Measurements from ENCODE around the gene IDE.
"Not testable (repeated sequence)": the region's sequence is repeated elsewhere in the genome, so short reads cannot be mapped to it uniquely, and the experiment has no call there.

IDE gene

GRCh38 chr10:92574548-92575261 is 812 bp upstream of the IDE start:
- Mint-ChIP-seq H3K4me1 (ENCODE audit: low read depth) (peaks cover 43% of the 10 kb centered on the region), H3K9me3 (no peaks in the 10 kb centered on the region), H3K27ac (peak overlapping the region; percentile 94), H3K36me3 (ENCODE audit: low read depth) (peaks cover 17% of the 10 kb centered on the region), H3K4me3 (peak overlapping the region; percentile 88), H3K27me3 (no peaks in the 10 kb centered on the region)
- intact Hi-C loops (cut with micrococcal nuclease) = loop anchor here (1.0 kb wide), 2 partner anchors 17 to 57 kb away; no protein-coding TSS in a partner anchor

- intact Hi-C loops (cut with micrococcal nuclease) = no loop called here
- no peaks in the 10 kb centered on the region for H3K9me3 Mint-ChIP-seq
- peak overlapping the region; percentile 94 for H3K27ac Mint-ChIP-seq
- H3K4me3 Mint-ChIP-seq = peak overlapping the region; percentile 88
- peaks cover 48% of the 10 kb centered on the region for H3K4me1 Mint-ChIP-seq (ENCODE audit: low read depth)
- H3K27me3 Mint-ChIP-seq = no peaks in the 10 kb centered on the region
- peaks cover 28% of the 10 kb centered on the region for H3K36me3 Mint-ChIP-seq (ENCODE audit: low read depth)
These were observed 649 bp downstream of the IDE start for GRCh38 chr10:92573091-92573797.

DNA sequence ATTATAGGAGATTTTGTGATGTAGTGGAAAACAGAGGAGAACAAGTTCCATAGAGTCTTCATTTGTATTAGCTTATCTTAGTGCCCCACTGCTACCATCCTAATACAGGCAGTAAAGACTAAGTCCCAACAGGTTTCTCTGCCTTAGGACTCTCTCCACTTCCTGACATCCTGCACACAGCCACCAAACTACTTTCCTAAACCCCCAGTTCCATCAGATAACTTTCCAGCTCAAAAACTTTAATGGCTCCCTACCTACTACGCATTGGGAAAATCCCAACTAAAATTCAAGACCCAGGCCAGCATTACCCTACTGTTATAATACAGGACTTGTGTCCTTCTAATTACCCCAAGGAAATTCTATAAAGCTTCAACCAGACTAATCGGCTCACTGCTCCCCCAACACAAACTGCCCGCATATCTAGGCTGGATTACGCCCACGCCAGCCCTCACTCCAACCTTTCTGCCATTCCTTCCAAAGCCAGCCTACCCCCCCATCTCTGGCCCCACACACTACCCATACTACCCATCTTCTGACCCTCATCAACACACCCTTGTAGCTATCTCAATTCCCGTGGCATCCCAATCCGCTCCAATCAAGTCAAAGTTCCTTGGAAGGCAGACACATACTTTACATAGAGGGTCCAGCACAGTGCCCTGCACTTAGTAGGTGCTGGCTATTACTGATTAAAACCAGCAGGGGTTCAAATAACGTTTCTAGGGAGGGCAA is 1.4 kb downstream of the IDE start:
- Mint-ChIP-seq H3K27me3 (no peaks in the 10 kb centered on the region), H3K36me3 (ENCODE audit: low read depth) (peaks cover 35% of the 10 kb centered on the region), H3K4me3 (peak overlapping the region; percentile 88), H3K27ac (peak overlapping the region; percentile 94), H3K9me3 (no peaks in the 10 kb centered on the region), H3K4me1 (ENCODE audit: low read depth) (peaks cover 54% of the 10 kb centered on the region)
- intact Hi-C loops (cut with micrococcal nuclease) = no loop called here

DNA sequence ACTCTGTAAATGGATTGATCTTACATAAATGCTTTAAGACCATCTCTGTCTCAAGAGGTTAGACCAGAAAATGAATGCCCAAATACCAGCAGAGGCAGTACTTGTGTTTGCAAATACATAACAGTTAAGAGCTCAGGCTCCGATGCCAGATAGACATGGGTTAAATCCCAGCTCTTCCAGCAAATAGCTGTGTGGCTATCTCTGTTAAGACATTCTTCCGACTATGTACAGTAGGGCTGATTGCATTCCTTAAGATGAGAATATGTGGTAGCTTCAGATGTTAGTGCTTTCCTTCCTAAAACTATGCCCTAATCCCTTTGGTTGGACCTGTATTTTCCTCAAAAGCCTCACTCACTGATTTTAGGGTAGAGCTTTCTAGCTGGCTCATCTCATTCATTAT is 2.2 kb downstream of the IDE start:
- no peaks in the 10 kb centered on the region for H3K9me3 Mint-ChIP-seq
- no peak overlapping the region for H3K27ac Mint-ChIP-seq
- no peaks in the 10 kb centered on the region for H3K27me3 Mint-ChIP-seq
- no peak overlapping the region for H3K4me3 Mint-ChIP-seq
- intact Hi-C loops (cut with micrococcal nuclease) = no loop called here
- H3K36me3 Mint-ChIP-seq (ENCODE audit: low read depth) = peaks cover 41% of the 10 kb centered on the region
- peaks cover 60% of the 10 kb centered on the region for H3K4me1 Mint-ChIP-seq (ENCODE audit: low read depth)

DNA sequence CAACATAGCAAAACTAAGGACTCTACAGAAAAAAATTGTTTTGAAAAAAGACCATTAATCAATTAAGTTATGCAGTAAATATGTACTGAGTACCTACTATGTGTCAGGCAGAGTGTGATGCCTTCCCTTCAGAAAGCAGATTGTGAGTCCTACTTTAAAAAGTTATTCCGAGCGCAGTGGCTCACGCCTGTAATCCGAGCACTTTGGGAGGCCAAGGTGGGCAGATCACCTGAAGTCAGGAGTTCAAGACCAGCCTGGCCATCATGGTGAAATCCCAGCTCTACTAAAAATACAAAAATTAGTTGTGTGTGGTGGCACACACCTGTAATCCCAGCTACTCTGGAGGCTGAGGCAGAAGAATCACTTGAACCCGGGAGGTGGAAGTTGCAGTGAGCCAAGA is 4.2 kb downstream of the IDE start:
- peaks cover 60% of the 10 kb centered on the region for H3K36me3 Mint-ChIP-seq (ENCODE audit: low read depth)
- intact Hi-C loops (cut with micrococcal nuclease); H3K27ac Mint-ChIP-seq; H3K4me3 Mint-ChIP-seq; H3K9me3 Mint-ChIP-seq; H3K27me3 Mint-ChIP-seq: not testable (repeated sequence)
- H3K4me1 Mint-ChIP-seq (ENCODE audit: low read depth) = peaks cover 56% of the 10 kb centered on the region

DNA sequence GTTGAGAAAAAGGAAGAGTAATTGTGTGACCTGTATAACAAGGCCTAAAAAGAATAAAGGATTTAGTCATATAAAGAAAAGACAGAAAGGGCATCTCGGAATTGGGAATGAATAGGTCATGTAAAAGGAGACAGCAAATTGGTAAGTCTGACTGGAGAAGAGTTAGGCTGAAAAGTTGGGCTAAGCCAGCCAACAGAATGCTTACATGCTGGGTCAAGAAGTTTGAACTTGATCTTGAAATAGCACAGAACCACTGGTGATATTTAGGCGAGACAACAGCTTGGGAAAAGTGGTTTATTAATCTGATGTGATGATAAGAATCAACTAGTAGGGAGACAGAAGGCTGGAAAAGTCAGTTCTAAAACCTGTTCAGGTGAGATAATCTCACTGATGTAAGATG is 4.8 kb downstream of the IDE start:
- Mint-ChIP-seq H3K36me3 (ENCODE audit: low read depth) (peaks cover 63% of the 10 kb centered on the region), H3K4me3 (no peak overlapping the region), H3K27me3 (no peaks in the 10 kb centered on the region), H3K9me3 (no peaks in the 10 kb centered on the region), H3K27ac (no peak overlapping the region), H3K4me1 (ENCODE audit: low read depth) (peaks cover 51% of the 10 kb centered on the region)
- intact Hi-C loops (cut with micrococcal nuclease) = no loop called here

- intact Hi-C loops (cut with micrococcal nuclease) = no loop called here
- Mint-ChIP-seq H3K27me3 (no peaks in the 10 kb centered on the region), H3K27ac (no peak overlapping the region), H3K9me3 (no peaks in the 10 kb centered on the region), H3K4me1 (ENCODE audit: low read depth) (peaks cover 51% of the 10 kb centered on the region), H3K36me3 (ENCODE audit: low read depth) (peaks cover 62% of the 10 kb centered on the region), H3K4me3 (no peak overlapping the region)
These were observed 5.8 kb downstream of the IDE start for GRCh38 chr10:92567952-92568600.

- intact Hi-C loops (cut with micrococcal nuclease) = no loop called here
- Mint-ChIP-seq H3K36me3 (ENCODE audit: low read depth) (peaks cover 83% of the 10 kb centered on the region), H3K4me1 (ENCODE audit: low read depth) (peaks cover 23% of the 10 kb centered on the region), H3K4me3 (no peak overlapping the region), H3K27me3 (no peaks in the 10 kb centered on the region), H3K27ac (no peak overlapping the region), H3K9me3 (no peaks in the 10 kb centered on the region)
These were observed 11.5 kb downstream of the IDE start for GRCh38 chr10:92562424-92562823.

GRCh38 chr10:92559046-92559445 is 14.8 kb downstream of the IDE start:
- Mint-ChIP-seq H3K9me3 (peaks cover 11% of the 10 kb centered on the region), H3K4me3 (no peak overlapping the region), H3K27me3 (no peaks in the 10 kb centered on the region), H3K4me1 (ENCODE audit: low read depth) (peaks cover 13% of the 10 kb centered on the region), H3K36me3 (ENCODE audit: low read depth) (peaks cover 84% of the 10 kb centered on the region), H3K27ac (no peak overlapping the region)
- intact Hi-C loops (cut with micrococcal nuclease) = no loop called here

GRCh38 chr10:92553959-92554358 is 19.9 kb downstream of the IDE start:
- intact Hi-C loops (cut with micrococcal nuclease) = no loop called here
- H3K4me1 Mint-ChIP-seq (ENCODE audit: low read depth) = no peaks in the 10 kb centered on the region
- H3K4me3 Mint-ChIP-seq = no peak overlapping the region
- H3K9me3 Mint-ChIP-seq = peaks cover 21% of the 10 kb centered on the region
- no peaks in the 10 kb centered on the region for H3K27me3 Mint-ChIP-seq
- H3K27ac Mint-ChIP-seq = no peak overlapping the region
- H3K36me3 Mint-ChIP-seq (ENCODE audit: low read depth) = peaks cover 79% of the 10 kb centered on the region

GRCh38 chr10:92552310-92552709 is 21.6 kb downstream of the IDE start:
- Mint-ChIP-seq H3K27me3 (no peaks in the 10 kb centered on the region), H3K4me3 (no peak overlapping the region), H3K27ac (no peak overlapping the region), H3K4me1 (ENCODE audit: low read depth) (no peaks in the 10 kb centered on the region), H3K9me3 (peaks cover 21% of the 10 kb centered on the region), H3K36me3 (ENCODE audit: low read depth) (peaks cover 73% of the 10 kb centered on the region)
- intact Hi-C loops (cut with micrococcal nuclease) = no loop called here

DNA sequence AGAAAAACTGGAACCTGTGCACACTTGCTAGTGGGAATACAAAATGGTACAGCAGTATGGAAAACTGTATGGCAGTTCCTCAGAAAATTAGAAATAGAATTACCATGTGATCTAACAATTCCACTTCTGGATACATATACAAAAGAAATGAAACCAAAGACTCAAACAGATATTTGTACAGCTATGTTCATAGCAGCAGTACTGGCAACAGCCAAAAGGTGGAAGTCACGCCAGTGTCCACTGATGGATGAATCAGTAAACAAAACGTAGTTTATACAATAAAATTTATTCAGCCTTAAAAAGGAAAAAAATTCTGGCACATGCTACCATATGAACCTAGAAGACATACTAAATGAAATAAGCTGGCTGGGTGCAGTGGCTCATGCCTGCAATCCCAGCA is 23.0 kb downstream of the IDE start:
- H3K27me3 Mint-ChIP-seq = no peaks in the 10 kb centered on the region
- H3K36me3 Mint-ChIP-seq (ENCODE audit: low read depth) = peaks cover 62% of the 10 kb centered on the region
- H3K4me3 Mint-ChIP-seq = no peak overlapping the region
- H3K9me3 Mint-ChIP-seq = peaks cover 21% of the 10 kb centered on the region
- intact Hi-C loops (cut with micrococcal nuclease) = no loop called here
- no peak overlapping the region for H3K27ac Mint-ChIP-seq
- H3K4me1 Mint-ChIP-seq (ENCODE audit: low read depth) = peaks cover 3% of the 10 kb centered on the region

- H3K27me3 Mint-ChIP-seq = no peaks in the 10 kb centered on the region
- H3K36me3 Mint-ChIP-seq (ENCODE audit: low read depth) = peaks cover 33% of the 10 kb centered on the region
- no peak overlapping the region for H3K27ac Mint-ChIP-seq
- H3K9me3 Mint-ChIP-seq = no peaks in the 10 kb centered on the region
- intact Hi-C loops (cut with micrococcal nuclease) = no loop called here
- peaks cover 35% of the 10 kb centered on the region for H3K4me1 Mint-ChIP-seq (ENCODE audit: low read depth)
- H3K4me3 Mint-ChIP-seq = no peak overlapping the region
These were observed 26.2 kb downstream of the IDE start for GRCh38 chr10:92547676-92548075.

- H3K4me3 Mint-ChIP-seq = no peak overlapping the region
- intact Hi-C loops (cut with micrococcal nuclease) = no loop called here
These were observed 28.3 kb downstream of the IDE start for GRCh38 chr10:92545556-92545955.

More at GRCh38 chr10:92545556-92545955, 28.3 kb downstream of the IDE start:
- peaks cover 53% of the 10 kb centered on the region for H3K4me1 Mint-ChIP-seq (ENCODE audit: low read depth)
- no peak overlapping the region for H3K27ac Mint-ChIP-seq
- H3K36me3 Mint-ChIP-seq (ENCODE audit: low read depth) = peaks cover 22% of the 10 kb centered on the region
- H3K27me3 Mint-ChIP-seq = no peaks in the 10 kb centered on the region
- H3K9me3 Mint-ChIP-seq = no peaks in the 10 kb centered on the region
